IPS DF 4.7 (cell line): ENCODE results near the gene LITAF.
"Not testable (repeated sequence)": the region's sequence is repeated elsewhere in the genome, so short reads cannot be mapped to it uniquely, and the experiment has no call there.

Source experiments
- DNase-seq: peaks from one replicate; pipeline ENCODE4 v3.0.0-alpha.2; 2013; ENCODE audit warnings: low spot score; ENCODE audit errors: extremely low read depth

Gene LITAF

GRCh38 chr16:11601425-11601824, 14.7 kb upstream of the LITAF start:
- no peak for DNase-seq

DNA sequence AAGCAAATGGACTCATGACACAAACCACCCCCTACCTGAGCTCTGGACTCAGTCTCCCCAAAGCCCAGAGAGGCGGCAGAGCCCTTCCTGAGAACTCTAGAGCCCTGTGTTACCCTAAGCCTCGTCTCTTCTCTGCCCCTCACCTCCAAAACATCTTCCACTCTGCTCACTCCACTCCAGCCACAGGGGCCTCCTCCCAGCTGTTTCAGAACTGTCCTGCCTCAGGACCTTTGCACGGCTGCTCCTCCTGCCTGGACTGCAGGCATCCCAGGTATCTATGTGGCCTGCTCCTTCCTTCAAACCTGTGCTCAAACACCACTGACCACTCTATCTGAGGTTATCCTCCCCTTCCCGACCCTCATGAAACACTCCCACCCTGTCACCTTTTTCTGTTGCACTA, 12.9 kb upstream of the LITAF start:
- no peak for DNase-seq

DNA sequence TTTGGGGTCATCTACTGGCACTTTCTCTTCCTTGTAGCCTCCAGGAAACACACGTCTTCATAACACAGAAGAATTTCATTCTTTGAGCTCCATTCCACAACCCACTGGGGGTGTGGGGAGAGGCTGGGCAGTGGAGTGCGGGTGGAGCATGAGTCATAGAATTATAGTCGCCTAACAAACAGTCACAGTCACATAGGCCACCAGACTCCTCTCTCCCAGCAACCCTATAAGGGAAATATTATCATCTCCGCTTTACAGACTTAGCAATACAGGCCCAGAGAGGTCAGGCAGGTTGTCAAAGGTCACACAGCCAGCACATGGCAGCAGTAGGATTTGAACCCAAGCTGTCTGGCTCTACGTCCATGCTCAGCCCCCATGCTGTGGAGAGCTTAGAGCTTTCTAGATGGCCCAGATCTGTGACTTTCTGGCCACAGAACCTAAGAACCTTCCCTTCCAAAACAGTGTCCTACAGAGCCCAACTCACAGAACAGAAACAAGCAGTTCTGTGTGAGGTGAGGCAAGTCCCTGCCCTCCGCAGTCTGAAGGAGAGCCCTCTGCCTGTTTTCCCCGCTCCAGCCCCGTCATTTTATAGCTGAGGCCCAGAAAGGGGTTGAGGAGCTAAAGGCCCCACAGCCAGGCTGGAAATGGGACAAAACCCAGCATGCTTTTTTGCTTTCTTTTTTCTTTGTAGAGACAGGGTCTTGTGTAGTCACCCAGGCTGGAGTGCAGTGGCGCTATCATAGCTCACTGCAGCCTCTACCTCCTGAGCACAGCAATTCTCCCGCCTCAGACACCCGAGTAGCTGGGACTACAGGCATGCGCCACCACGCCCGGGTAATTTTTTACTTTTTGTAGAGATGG, 10.7 kb upstream of the LITAF start:
- no peak for DNase-seq

DNA sequence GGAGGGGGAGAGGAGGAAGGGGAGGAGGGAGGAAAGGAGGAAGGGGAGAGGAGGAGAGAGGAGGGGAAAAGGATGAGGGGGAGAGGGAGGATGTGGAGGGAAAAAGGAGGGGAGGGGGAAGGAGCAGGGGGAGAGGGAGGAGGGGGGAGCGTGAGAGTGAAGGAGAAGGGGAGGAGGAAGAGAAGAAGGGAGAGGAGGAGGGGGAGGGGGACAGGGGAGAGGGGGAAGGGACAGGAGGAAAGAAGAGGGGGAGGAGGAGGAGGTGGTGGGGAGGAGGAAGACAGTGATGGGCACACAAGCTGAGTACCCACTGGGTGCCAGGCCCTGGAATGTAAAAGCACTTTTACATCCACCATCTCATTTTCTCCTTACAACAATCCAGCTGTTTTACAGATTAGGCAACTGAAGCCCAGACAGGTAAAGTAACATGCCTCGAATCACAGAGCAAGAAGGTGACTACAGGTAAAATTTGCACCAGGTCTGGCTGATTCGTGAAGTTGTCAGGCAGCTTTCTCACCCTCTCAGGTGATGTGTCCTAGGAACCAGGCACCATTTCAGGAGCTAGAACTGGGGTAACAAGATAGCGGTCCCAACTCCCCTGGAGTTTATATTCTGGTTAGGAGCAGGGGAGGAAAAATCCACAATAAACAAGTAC, 10.0 kb upstream of the LITAF start:
- DNase-seq: no peak

GRCh38 chr16:11593581-11593980, 6.9 kb upstream of the LITAF start:
- no peak for DNase-seq

DNA sequence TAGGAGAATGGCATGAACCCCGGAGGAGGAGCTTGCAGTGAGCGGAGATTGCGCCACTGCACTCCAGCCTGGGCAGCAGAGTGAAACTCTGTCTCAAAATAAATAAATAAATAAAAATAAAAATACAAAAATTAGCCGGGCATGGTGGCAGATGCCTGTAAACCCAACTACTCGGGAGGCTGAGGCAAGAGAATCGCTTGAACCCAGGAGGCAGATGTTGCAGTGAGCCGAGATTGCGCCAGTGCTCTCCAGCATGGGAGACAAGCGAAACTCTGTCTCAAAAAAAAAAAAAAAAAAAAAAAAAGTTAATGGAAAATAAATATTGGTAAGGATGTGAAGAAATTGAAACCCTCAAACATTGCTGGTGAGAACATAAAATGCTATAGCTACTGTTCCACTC, 6.4 kb upstream of the LITAF start:
- not testable (repeated sequence) for DNase-seq

- not testable (repeated sequence) for DNase-seq
Measured at GRCh38 chr16:11591630-11592029, 4.9 kb upstream of the LITAF start.

GRCh38 chr16:11589198-11589550, 2.5 kb upstream of the LITAF start:
- no peak for DNase-seq

DNA sequence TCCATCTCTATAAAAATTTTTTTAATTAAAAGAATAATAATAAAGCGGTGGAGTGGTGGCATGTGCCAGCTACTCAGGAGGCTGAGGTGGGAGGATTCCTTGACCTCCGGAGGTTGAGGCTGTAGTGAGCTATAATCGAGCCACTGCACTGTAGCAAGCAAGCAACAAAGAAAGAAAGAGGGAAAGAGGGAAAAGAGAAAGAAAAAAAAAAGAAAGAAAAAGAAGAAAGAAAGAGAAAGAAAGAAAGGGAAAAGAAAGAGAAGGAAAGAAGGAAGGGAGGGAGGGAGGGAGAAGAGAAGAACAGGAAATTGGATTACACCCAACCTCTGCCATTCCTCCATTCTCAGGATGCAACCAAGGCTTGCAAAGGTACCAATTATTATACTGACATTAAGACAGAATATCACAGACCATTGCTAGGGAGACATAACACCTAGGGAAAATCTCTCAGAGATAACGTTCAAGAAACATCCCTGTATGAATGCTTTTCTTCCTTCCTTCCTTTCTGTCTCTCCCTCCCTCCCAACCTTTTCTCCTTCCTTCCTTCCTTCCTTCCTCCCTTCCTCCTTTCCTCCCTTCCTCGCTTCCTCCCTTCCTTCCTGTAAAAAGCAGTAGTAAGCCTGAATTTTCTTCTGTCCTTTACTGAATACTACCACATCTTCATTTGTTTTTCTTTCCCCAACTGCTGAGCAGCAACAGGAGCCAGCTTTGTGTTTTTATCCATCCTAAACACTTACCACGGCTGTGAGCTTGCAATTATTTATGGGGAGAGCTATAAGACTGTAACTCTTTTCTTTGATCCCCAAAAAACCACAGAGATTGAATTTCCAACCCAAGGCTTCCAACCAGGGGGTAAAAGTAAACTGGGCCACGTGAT, 1.8 kb upstream of the LITAF start:
- no peak for DNase-seq

- DNase-seq: no peak
Measured at GRCh38 chr16:11587643-11588247, 1.0 kb upstream of the LITAF start.

DNA sequence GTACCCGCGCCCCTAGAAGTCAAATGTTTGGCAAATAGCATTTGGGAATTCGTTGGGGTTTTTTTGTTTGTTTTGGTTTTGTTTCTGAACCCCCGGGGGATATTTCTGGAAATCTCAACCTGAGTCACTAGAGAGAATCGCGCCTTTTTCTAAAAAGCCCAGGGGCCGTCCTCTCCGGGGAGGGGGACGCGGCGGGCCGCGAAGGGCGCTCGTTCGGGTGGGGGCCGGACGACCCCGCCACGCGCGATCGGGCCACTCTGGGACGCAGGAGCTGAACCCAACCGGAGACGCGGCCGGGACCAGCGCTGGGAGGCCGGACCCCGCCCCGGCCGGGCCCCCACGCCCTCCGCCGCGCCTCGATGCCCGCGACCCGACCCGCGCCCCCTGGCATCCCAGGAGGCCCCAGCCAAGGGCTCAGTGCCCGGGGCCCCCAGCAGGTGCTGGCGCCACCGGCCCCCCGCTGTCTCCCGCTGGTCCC, 302 bp downstream of the LITAF start:
- DNase-seq: no peak

DNA sequence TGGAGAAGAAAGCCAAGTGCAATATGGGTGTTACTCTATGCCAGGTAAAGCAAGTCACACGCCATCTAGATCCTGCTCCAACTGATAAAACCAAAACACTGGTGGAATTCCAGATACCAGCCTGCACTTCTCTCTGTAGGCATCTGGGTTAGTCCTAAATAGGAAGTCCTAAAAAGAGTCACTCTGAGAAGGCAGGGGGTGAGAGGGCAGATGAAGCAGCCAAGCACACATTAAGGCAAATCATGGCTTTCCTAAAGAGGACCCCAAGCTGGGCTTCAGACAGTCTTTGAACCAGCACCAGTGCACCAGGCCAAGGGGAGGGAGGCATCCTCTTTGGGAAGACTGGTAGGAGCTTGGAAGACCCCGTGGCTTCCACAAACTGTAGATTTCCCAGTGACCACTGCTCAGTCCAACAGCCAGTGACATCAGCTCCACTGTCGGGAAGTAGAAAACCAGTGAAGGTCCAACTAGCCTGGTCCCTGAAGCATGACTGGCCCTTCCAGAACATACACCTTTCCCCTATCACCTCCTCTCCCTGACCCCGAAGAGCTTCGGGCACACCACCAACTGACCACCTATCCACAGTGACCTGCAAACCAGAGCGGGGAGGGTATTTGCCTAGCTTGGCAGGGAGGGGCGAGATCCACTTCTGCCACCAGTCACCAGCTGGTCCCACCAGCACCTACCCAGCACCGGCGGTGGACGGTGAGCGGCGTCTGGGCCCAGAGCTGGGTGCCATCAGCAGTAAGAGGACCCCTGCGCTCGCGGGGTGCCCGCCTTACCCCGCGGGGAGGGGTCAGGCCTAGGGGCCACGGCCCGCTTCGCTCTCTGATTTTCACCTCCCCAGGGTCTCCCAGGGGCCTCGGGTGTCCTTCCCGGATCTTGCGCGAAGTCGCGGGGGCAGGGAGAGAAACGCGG, 1.0 kb downstream of the LITAF start:
- no peak for DNase-seq

GRCh38 chr16:11583889-11584565, 2.7 kb downstream of the LITAF start:
- no peak for DNase-seq

DNA sequence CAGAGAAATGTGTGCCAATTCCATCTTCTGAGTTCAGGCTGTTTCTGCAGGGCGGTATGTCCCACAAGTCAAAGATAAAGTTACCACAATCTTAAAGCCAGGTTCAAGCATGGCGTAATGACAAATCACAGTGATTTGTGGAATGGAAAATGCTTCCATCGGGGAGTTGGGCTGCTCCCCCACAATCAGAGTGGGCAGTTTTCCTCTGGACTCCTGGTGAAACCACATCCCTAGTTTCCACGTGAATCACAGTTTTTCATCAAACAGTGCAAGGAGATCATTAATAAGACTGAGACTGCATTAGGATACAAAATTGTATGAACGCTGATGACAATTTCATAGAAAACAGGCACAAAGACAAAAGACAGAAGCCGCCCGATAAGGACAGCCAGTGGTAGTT, 3.6 kb downstream of the LITAF start:
- DNase-seq: no peak

DNA sequence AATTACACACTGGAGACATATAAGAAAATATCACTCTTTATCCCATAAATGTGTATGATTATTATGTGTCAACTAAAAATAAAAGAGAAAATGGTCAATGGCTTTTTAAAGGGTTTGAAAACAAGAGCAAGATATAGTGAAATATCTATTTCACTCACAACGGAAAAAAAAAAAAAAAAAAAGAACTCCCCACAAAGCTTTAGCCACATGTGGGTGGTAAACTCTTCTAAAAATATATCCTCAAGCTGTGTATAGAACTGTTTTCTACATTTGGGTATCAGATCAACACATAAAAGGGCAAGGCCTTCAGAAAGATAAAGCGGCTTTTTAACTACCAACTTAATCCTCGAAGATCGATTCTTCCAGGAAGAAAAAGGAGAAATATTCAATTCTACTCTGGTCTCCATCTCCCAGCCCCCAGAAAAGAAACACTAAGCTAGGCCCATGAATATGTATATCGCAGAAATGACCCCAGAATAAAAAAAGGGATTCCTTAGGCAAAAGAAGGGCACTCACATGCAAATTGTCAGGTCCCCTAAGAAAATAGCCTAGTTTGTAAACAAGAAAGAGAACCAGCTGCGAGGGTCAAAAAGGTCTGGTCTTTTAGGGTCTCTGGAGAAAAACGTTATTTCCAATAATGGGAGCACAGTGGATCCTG, 4.4 kb downstream of the LITAF start:
- DNase-seq: no peak

DNA sequence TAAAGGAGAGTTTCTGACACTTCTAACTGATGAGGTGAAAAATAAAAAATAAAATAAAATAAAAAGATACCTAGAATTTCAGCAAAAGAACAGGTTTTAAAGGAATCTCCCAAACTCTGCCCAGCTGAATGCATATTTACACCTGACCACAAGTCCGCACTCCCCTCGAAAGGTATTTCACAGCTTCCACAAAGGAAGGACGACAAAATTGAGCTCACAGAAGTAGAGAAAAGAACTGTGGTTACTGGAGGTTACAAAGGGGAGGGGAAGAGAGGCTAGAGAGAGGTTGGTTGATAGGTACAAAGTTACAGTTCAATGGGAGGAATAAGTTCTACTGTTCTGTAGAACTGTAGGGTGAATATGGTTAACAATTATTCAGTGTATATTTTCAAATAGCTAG, 5.0 kb downstream of the LITAF start:
- DNase-seq: no peak

- DNase-seq: no peak
Measured at GRCh38 chr16:11580451-11581086, 6.2 kb downstream of the LITAF start.

DNA sequence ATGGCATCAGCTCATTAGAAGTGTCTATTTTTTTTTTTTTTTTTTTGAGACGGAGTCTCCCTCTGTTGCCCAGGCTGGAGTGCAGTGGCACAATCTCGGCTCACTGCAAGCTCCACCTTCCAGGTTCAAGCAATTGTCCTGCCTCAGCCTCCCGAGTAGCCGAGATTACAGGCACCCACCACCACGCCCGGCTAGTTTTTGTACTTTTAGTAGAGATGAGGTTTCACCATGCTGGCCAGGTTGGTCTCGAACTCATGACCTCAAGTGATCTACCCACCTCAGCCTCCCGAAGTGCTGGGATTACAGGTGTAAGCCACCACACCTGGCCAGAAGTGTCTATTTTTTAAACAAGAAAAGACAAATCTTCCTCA, 9.4 kb downstream of the LITAF start:
- not testable (repeated sequence) for DNase-seq
